Smooth muscle cell (in vitro differentiated cells): Measurements from ENCODE around the gene DAB2. TPM values are rescaled to one million over a fixed set of nuclear protein-coding genes. Genes with fewer than 3 reads are reported as not detected.

Experiments used
- DNase-seq: peaks from one replicate; lab custom pipeline; 2025; ENCODE audit not compliant: unreplicated experiment; lab: John Stamatoyannopoulos, UW
- H2AFZ ChIP-seq: fragments of 200-600 bp; sonication (generic); 2 replicates; pipeline ENCODE4 v1.6.0; 2016; ENCODE audit warnings: antibody characterized with exemption, low read depth, mild to moderate bottlenecking
- H3F3A ChIP-seq: fragments of 200-600 bp; sonication (generic); 2 replicates; pipeline ENCODE4 v1.6.0; 2017; ENCODE audit warnings: antibody characterized with exemption, low read depth
- H3K27ac ChIP-seq: fragments of 200-600 bp; sonication (generic); 2 replicates; pipeline ENCODE4 v1.5.1; 2016; ENCODE audit warnings: low read depth, mild to moderate bottlenecking
- H3K27me3 ChIP-seq: fragments of 200-600 bp; sonication (generic); 2 replicates; pipeline ENCODE4 v1.6.1; 2016; ENCODE audit warnings: low read depth, mild to moderate bottlenecking
- H3K36me3 ChIP-seq: fragments of 200-600 bp; sonication (generic); 2 replicates; pipeline ENCODE4 v1.5.1; 2016; ENCODE audit warnings: low read depth
- H3K4me1 ChIP-seq: fragments of 200-600 bp; sonication (generic); 2 replicates; pipeline ENCODE4 v1.5.1; 2016; ENCODE audit warnings: low read depth
- H3K4me2 ChIP-seq: fragments of 200-600 bp; sonication (generic); 2 replicates; pipeline ENCODE4 v1.6.0; 2016; ENCODE audit warnings: mild to moderate bottlenecking
- H3K4me3 ChIP-seq: fragments of 200-600 bp; sonication (generic); 2 replicates; pipeline ENCODE4 v1.5.1; 2016; ENCODE audit warnings: mild to moderate bottlenecking
- H3K79me2 ChIP-seq: fragments of 200-600 bp; sonication (generic); 2 replicates; pipeline ENCODE4 v1.6.0; 2016; ENCODE audit warnings: low read depth, mild to moderate bottlenecking
- H3K9ac ChIP-seq: fragments of 200-600 bp; sonication (generic); 2 replicates; pipeline ENCODE4 v1.6.0; 2016; ENCODE audit warnings: low read depth
- H3K9me3 ChIP-seq: fragments of 200-600 bp; sonication (generic); replicated peaks from 2 replicates; pipeline ENCODE4 v1.5.1; 2016; ENCODE audit warnings: low read depth
- H4K20me1 ChIP-seq: fragments of 200-600 bp; sonication (generic); 2 replicates; pipeline ENCODE4 v1.6.0; 2016; ENCODE audit warnings: low read depth
- WGBS: methylation state at CpG from one replicate; pipeline ENCODE4 v1.1.7; 2016; ENCODE audit warnings: low lambda C conversion rate; 5-methylcytosine and 5-hydroxymethylcytosine counted together
- polyA plus RNA-seq: library from polyadenylated mRNA; unstranded; fragments of >200 nt; fragmentation: Nextera tagmentation; extraction: Ambion mirVana; gene quantifications from 2 replicates; pipeline ENCODE4 v1.2.1, GENCODE V29; 2016
- total RNA-seq: library from RNA; depleted of rRNA; stranded (reverse); fragments of >200 nt; gene quantifications from 2 replicates; pipeline ENCODE4 v1.2.3, GENCODE V29; 2014
- TF ChIP-seq, protein P1 (sequence below): fragments of 200-600 bp; sonication (generic); IDR thresholded peaks from 2 replicates; pipeline ENCODE4 v1.5.1; 2017; ENCODE audit warnings: borderline replicate concordance, mild to moderate bottlenecking, antibody characterized with exemption; ENCODE audit not compliant: insufficient read depth, poor library complexity, severe bottlenecking

Gene DAB2
- total and polyA plus RNA-seq, 2 experiments from 2014 or later, result 87.2 to 105 TPM

- TF ChIP-seq, protein P1, sequence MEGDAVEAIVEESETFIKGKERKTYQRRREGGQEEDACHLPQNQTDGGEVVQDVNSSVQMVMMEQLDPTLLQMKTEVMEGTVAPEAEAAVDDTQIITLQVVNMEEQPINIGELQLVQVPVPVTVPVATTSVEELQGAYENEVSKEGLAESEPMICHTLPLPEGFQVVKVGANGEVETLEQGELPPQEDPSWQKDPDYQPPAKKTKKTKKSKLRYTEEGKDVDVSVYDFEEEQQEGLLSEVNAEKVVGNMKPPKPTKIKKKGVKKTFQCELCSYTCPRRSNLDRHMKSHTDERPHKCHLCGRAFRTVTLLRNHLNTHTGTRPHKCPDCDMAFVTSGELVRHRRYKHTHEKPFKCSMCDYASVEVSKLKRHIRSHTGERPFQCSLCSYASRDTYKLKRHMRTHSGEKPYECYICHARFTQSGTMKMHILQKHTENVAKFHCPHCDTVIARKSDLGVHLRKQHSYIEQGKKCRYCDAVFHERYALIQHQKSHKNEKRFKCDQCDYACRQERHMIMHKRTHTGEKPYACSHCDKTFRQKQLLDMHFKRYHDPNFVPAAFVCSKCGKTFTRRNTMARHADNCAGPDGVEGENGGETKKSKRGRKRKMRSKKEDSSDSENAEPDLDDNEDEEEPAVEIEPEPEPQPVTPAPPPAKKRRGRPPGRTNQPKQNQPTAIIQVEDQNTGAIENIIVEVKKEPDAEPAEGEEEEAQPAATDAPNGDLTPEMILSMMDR, result no peak
- no peak overlapping the region for H2AFZ ChIP-seq
- no peaks in the 10 kb centered on the region for H4K20me1 ChIP-seq
- no peaks in the 10 kb centered on the region for H3K79me2 ChIP-seq
- H3K27me3 ChIP-seq, result no peaks in the 10 kb centered on the region
- H3K4me2 ChIP-seq, result no peak overlapping the region
- no peak overlapping the region for H3K27ac ChIP-seq
- no peaks in the 10 kb centered on the region for H3K4me1 ChIP-seq
- no peaks in the 10 kb centered on the region for H3K36me3 ChIP-seq
- H3K9me3 ChIP-seq, result no peaks in the 10 kb centered on the region
- no peak for DNase-seq
- H3K4me3 ChIP-seq, result no peak overlapping the region
- 85% methylated on average over 2 of the region's 2 CpGs for WGBS
- H3F3A ChIP-seq, result no peaks in the 10 kb centered on the region
- H3K9ac ChIP-seq, result no peak overlapping the region
These were observed 41.1 kb upstream of the DAB2 start for GRCh38 chr5:39465843-39466242.

DNA sequence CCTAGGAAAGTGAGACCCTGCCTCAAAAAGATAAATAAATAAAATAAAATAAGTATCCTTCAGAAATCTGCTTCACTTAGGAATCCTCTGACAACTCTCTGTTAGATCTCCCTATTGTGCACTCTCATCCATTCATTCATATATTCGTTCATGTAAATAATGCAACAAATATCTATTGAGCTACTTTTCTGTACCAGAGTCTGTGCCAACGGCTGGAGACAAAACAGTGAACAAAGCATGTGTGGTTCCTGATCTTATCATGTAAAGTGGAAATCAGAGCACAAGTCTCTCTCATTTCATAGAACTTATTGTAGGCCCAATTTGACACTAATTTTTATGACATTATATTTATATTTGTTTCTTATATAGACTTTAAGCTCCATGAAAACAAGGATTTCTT lies 40.3 kb upstream of the DAB2 start:
- TF ChIP-seq, protein P1, result no peak
- 85% methylated on average over 2 of the region's 2 CpGs for WGBS

GRCh38 chr5:39464088-39464487 lies 39.3 kb upstream of the DAB2 start:
- Histone ChIP-seq H2AFZ (no peak overlapping the region), H3K79me2 (no peaks in the 10 kb centered on the region), H3K4me3 (no peak overlapping the region), H3K36me3 (no peaks in the 10 kb centered on the region), H3F3A (no peaks in the 10 kb centered on the region), H3K27ac (no peak overlapping the region), H3K4me2 (no peak overlapping the region), H4K20me1 (no peaks in the 10 kb centered on the region), H3K9me3 (no peaks in the 10 kb centered on the region), H3K9ac (no peak overlapping the region), H3K27me3 (no peaks in the 10 kb centered on the region), H3K4me1 (no peaks in the 10 kb centered on the region)
- DNase-seq, result no peak
- 89% methylated on average over 5 of the region's 5 CpGs for WGBS
- TF ChIP-seq, protein P1, result no peak

More for the DNA sequence above, 40.3 kb upstream of the DAB2 start:
- no peaks in the 10 kb centered on the region for H3K4me1 ChIP-seq
- H3F3A ChIP-seq, result no peaks in the 10 kb centered on the region
- H3K9me3 ChIP-seq, result no peaks in the 10 kb centered on the region
- H3K36me3 ChIP-seq, result no peaks in the 10 kb centered on the region
- H3K9ac ChIP-seq, result no peak overlapping the region
- no peaks in the 10 kb centered on the region for H4K20me1 ChIP-seq
- no peak overlapping the region for H3K4me2 ChIP-seq
- H3K27ac ChIP-seq, result no peak overlapping the region
- H3K27me3 ChIP-seq, result no peaks in the 10 kb centered on the region
- DNase-seq, result no peak
- H3K79me2 ChIP-seq, result no peaks in the 10 kb centered on the region
- H2AFZ ChIP-seq, result no peak overlapping the region
- H3K4me3 ChIP-seq, result no peak overlapping the region

- no peaks in the 10 kb centered on the region for H3K27me3 ChIP-seq
- 83% methylated on average over 6 of the region's 6 CpGs for WGBS
- H3K27ac ChIP-seq, result no peak overlapping the region
- peak overlapping the region; percentile 18 for H2AFZ ChIP-seq
- no peak overlapping the region for H3K9ac ChIP-seq
- no peak for DNase-seq
- no peaks in the 10 kb centered on the region for H3K79me2 ChIP-seq
- no peaks in the 10 kb centered on the region for H3K9me3 ChIP-seq
- H3F3A ChIP-seq, result no peaks in the 10 kb centered on the region
- no peaks in the 10 kb centered on the region for H3K4me1 ChIP-seq
- H4K20me1 ChIP-seq, result no peaks in the 10 kb centered on the region
- no peaks in the 10 kb centered on the region for H3K36me3 ChIP-seq
- no peak overlapping the region for H3K4me2 ChIP-seq
- TF ChIP-seq, protein P1, result no peak
- H3K4me3 ChIP-seq, result no peak overlapping the region
These were observed 37.4 kb upstream of the DAB2 start for GRCh38 chr5:39462211-39462610.
